GM21381 (cell line): ENCODE data around the gene ADAMTSL1.
"Not testable (repeated sequence)": the region's sequence is repeated elsewhere in the genome, so short reads cannot be mapped to it uniquely, and the experiment has no call there.

Experiments used
- ATAC-seq: cut with Tn5 transposase; IDR thresholded peaks from one replicate; pipeline ENCODE4 v1.9.1; 2021; ENCODE audit warnings: mild to moderate bottlenecking, moderate library complexity; ENCODE audit not compliant: unreplicated experiment

The ADAMTSL1 gene

DNA sequence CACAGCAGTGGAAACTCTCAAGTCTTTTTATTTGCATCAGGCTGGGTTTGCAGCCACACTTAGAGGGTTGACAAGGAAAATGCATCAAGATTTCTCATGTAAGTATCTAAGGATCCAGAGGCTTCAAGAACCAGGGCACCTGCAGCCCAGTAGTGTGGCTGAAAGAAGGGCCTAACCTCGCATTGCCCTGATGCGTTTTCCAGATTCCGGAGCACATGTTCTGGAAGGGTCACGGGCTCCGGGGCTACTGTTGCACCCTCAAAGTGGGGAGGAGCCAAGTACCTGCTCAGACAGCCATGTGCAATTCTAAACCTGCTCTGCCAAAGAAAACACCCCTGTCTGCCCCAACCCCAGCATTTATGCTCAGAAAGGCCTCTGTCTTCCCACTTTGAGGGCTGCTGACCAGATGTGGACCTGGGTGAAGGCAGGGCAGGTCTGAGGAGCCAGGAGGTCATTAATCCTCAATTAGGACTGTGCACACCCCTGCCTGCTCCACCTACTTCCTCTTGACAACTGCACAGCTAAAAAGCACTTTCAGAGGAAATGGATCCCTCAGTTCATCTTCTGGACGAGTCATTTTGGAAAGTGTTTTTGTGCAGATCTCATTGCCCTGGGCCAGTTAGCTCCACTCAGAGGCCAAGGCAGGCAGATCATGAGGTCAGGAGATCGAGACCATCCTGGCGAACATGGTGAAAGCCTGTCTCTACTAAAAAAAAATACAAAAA lies 448.4 kb downstream of the ADAMTSL1 start:
- ATAC-seq = no peak

DNA sequence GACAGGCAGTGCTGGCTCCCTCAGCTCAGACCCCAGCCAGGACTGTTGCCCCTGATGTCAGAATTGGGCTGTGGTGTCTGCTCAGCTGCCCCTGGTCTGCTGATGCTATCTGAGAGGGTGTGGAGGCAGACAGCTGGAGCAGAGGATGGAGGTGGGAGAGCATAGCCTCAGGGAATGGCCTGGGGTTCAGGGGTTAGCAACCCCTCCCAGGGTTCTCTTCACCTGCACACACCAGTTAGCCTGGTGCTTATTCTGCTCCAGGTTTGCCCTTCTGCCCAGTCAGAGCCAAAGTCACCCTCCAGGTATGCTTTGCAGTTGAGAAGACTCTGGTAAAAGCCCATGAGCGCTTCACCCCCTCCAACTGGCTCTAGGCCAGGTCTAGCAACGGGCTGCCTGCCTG lies 449.2 kb downstream of the ADAMTSL1 start:
- ATAC-seq = no peak

DNA sequence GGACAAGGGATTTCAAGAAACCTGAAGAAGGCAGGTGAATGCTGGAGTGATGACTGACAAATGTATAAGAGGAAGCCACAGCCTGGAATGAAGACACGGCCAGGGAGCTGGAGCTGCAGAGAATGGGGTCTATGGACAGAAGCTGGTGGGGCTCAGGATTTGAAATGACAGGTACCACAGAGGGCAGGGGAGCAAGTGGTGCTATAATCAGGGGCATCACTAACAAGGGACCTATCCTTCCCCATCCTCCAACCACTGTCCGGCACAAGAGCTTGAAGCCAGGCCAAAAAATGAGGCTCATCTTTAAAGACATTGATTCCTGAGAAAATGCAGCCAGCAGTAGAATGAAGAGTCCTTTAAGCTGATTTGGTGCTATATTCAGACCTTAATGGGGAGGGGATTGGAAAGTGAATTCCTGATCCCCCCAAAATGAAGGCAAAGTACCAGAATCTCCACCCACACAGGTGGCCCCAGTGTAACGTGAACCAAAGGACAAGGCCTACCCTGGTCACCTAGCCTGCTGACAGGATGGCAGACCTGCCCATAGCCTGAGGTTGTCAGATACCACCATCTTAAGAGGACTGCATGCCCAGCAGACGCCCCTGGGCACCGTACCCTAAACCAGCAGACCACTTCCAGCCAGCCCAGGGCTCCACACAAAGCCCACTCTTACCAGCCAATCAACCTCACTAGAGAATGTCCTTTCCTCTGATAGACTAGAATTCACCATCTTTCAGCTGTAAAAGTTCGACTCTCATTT lies 449.9 kb downstream of the ADAMTSL1 start:
- ATAC-seq = no peak

DNA sequence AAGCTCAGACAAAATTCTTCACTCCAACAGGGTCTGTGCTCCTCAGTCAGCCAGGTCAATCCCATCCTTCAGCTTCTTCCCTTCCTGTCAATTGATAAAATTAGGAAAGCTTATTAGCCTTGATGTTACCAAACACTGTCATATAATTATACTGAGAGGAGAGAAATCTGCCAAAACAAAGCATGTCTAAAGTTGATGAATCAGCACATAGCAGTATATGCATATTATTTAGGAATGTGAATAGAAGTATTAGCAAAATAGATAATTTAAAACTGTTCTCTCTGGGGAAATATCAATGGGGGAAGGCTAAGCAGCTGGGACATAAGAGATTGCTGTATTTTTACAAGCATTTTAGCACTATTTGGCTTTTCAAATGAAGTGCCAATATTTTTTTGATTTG lies 451.9 kb downstream of the ADAMTSL1 start:
- ATAC-seq = no peak

DNA sequence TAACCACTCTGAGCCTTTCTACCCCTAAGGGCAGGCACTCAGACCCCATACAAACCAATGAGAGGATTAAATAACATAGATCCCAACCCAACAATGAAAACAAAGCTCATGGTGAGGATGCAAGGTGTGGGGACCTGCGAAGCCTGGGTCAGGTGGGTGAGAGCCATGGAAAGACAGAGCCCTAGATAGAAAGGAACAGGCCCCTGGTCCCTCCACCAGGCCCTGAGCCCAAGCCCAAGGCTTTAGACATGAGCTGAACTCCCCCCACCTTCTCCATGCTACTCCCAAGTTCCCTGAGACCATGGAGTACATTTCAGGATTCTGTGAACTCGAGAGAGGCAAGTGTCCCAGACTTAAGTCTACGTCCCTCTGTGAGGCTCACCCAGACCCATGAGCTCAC lies 452.6 kb downstream of the ADAMTSL1 start:
- ATAC-seq = no peak

DNA sequence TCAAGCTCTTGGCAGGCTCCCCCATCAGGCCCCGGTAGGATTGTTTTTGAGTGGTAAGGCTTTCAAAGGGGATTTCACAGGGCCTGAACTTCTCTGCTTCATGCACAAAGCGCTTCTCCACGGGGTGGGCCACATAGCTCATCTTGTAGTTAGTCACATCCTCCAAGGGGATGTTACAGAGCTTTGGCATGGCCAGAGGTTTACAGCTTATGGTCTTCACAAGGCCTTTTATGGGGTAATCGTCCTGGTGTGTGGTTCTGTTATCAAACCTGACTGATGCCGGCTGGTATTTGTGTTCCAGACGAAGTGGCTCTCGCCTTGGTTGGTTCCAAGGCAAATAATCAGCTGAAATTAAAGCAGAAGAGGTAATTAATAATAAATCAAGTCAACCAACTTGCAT lies 454.8 kb downstream of the ADAMTSL1 start:
- ATAC-seq = no peak

DNA sequence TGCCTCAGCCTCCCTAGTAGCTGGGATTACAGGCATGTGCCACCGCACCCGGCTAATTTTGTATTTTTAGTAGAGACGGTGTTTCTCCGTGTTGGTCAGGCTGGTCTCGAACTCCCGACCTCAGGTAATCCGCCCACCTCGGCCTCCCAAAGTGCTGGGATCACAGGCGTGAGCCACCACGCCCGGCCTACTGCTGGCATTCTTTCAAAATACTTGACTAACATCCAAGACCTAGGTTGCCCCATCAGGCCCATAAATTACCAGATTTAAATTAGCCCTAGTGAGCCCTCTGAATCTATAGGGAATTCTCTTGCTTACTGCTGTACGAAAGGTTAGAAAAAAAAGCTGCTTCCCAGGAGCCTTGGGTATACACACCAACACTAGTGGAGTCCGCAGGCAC lies 456.7 kb downstream of the ADAMTSL1 start:
- ATAC-seq = not testable (repeated sequence)

DNA sequence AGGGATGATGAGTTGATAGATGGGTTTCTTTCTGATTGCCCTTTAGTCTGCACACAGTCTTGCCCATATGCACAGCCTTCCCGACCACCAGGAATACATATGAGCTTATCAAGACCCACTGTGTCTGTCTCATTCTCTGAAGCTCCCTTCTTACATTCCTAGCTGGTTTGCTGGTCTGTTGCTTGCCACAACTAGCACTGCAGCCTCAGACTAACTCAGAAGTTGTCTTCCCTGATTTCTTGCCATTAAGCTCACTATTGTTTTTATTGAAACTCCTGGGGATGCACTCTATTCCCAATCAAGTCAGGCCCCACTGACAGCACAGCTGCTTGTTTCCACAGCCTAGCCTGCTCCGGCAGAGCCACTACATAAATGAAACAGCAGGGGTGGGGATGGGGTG lies 461.6 kb downstream of the ADAMTSL1 start:
- ATAC-seq = no peak

DNA sequence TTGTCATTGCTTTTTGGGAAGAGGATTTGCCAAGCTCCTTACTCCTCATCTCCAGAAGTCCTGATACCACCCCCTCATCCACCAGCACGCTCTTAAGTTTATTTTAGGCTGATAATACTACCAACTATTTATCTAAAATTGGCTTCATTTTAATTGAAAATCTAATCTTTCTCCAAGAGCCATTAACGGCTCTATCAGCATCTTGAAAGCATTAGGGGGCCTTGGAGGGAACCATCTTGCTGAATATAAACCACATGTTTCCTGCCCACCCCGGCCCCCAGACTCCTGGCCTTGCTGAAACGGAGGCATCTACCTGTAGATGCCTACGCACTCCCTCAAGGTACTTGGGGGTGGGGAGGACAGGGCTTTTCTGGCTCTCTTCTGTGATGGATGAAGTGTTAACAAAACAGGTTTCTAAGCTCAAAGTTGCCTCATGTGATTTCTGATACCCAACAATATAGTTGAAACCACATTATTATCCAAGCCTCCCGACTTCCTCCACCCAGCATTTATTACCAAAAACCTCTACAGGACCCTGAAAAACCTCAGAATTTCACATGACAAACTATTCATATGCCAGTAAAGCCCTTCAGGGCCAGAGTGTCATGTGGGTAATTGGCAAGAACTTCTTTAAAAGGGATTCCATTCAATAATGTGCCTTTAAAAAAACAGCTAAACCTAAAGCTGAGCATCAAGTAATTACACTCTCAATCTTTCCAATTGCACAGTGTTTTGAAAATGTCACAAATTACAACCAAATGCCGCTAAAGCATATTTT lies 462.3 kb downstream of the ADAMTSL1 start:
- no peak for ATAC-seq

DNA sequence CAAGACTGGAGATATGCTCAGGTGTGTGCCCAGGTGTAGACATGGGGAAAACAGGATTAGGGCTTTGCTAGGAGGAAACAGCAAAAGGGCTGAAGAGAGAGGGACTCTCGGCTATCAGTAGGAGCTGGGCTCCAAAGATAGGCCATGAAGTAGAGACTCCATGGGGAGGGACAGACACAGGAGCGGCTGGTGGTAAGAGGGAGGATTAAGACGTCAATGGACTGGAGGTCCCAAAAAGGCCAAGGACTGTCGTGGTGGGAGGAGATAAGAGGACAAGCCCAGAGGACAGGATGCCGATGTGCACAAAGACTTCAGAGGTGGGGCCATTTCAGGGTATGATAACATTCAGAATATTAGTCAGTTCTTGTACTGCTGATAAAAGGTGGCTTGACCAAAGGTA lies 466.0 kb downstream of the ADAMTSL1 start:
- no peak for ATAC-seq

DNA sequence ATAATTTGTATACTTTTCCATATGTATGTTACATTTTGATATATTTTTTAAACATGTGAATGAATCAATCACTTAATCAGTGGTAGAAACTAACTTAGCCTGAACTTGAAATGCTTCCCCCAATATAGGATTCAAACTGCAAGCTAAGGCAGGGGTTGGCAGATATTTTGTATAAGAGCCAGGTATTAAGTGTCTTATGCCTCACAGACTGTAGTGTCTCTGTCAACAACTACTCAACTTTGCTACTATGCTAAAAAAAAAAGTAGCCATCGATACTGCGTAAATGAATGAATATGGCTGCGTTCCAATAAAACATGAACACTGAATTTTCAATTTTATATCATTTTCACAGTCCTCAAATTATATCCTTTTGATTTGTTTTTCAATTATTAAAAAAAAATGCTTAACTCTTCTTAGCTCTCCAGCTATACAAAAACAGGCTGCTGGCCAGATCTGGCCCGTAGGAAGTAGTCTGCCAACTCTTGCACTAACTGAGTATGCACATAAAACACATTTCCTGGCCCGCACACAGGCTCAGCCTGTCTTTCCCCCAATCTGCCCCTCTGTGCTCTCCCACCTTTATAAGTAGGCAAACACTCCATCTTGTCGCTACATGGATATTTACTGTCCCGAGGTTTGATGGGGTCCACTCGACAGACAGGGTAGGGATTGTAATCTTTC lies 467.2 kb downstream of the ADAMTSL1 start:
- ATAC-seq = no peak

DNA sequence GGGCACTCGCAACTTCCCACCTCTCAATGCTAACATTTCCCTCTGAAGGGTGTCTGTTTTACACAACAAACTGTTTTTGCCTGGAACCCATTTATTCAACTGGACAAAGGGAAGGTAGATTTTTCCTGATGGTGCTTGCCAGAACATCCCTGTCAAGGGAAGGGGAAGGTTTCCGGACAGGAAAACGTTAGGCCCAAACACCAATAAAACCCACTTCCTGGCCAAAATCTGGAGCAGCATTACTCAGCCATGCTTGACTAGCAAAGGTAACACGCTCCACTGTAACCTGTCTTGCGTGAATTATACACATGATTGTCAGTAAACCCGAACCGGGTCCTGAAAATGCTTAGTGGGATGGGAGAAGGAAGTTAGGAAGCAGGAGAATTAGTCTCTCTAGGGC lies 468.8 kb downstream of the ADAMTSL1 start:
- no peak for ATAC-seq

DNA sequence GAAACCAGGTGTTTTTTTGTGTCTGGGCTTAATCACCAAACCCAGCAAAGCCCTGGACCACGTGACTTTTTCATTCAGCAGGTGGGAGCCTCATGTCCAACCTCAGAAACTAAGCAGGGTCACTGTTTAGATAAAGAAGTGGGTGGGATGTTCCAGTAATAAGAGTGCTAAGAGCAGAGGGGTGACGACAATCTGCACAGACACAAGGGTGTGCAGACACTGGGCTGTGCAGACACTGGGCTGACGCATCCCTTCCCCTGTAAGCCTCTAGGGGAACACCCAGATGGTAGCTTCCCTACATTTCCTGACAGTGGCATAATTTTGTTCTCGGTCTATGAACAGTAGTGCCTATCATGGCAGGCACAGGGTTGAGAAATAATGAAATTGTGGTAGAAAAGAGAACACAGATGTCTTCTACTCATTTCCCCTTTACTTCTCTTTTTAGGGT lies 474.0 kb downstream of the ADAMTSL1 start:
- ATAC-seq = no peak

DNA sequence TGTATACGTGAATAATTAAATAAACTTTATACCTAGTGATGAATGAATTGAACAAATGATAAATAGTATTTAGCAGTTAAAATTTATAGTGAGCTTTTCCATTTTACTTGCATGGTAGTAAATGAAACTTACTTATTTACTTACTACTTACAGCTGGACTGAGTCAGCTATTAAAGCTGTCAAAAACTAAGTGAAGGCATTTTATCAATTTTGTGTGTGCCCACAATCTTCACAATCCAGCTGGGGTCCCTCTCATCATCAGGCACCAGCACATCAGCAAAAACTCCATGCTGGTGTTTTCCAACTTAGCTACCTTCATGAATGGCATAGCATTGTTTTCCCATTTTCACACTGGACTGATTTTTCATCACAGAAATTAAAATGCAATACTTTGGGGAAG lies 478.0 kb downstream of the ADAMTSL1 start:
- ATAC-seq = no peak

DNA sequence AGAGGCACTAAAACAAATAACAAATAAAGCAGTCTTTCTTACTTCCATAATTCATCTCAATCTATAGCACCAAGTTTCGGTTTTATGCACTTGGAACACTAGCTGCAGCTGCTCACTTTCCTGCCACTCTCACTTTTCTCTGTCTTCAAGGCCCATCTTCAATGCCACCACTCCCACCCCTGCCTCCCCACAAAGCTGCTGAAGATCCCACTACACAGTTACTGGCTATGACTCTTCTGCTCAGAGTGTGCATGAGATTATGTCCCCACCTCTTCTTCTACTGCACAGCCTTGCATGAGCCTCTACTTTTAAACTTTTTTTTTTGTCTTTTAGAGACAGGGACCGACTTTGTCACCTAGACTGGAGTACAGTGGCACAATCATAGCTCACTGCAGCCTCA lies 481.7 kb downstream of the ADAMTSL1 start:
- no peak for ATAC-seq
